LoVo (cell line): ENCODE data around the gene CYP51A1.
"Not testable (repeated sequence)": the region's sequence is repeated elsewhere in the genome, so short reads cannot be mapped to it uniquely, and the experiment has no call there.

Experiments used
- DNase-seq: peaks from one replicate; pipeline ENCODE4 v3.0.0-alpha.2; 2016; ENCODE audit warnings: low spot score

CYP51A1 gene

GRCh38 chr7:92131093-92131492 lies 3.2 kb downstream of the CYP51A1 start:
- no peak for DNase-seq

DNA sequence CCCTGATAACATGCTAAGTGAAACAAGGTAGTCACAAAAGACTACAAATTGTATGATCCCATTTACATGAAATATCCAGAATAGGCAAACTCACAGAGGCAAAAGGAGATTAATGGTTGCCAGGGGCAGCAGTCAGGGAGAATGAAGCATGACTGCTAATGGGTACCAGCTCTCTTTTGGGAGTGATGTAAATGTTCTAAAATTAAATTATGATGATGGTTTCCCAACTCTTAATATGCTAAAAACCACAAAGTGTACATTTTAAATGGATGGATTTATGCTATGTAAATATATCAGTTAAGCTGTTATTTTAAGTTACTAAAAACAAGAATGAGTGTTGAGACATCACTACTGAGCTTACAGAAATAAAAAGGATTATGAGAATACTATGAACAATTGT lies 12.6 kb downstream of the CYP51A1 start:
- DNase-seq: no peak

- no peak for DNase-seq
These were observed 15.0 kb downstream of the CYP51A1 start for GRCh38 chr7:92119213-92119759.

- no peak for DNase-seq
These were observed 17.3 kb downstream of the CYP51A1 start for GRCh38 chr7:92116949-92117348.

GRCh38 chr7:92115821-92116220 lies 18.5 kb downstream of the CYP51A1 start:
- DNase-seq: no peak

DNA sequence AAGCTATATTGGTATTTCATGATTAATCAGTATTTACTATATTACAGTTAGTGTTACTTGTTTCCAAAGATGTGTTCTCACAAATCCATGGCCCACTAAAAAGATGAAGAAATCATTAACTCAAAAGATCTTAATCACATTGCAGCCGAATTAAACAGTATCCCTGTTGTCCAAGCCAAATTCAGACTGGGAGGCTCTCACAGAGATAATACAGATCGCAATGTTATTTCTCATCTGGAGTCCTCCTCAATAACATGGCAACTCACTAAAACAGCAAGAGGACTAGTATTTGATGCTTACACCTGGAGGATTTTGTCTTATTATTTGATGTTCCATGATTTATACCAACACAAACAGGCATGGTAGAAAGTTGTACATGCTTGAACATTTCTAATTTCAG lies 23.4 kb downstream of the CYP51A1 start:
- DNase-seq: no peak

DNA sequence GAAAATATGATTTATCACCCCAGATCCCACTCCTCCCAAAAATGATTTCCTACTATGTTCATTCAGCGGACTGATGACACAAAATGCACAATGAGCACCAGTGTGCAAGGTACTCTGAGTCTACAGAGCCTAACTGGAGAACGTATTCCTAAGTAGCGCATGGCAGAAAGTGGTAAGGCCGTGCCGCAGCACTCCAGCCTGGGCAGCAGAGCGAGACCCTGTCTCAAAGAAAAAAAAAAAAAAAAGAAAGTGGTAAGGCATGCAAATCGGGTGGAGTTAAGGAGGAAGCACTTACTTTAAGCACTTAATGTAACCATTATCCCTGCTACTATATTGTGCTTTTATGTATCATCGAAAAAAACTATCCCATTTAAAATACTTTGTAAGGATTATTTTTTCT lies 25.5 kb downstream of the CYP51A1 start:
- no peak for DNase-seq

GRCh38 chr7:92102862-92103261 lies 31.4 kb downstream of the CYP51A1 start:
- DNase-seq: not testable (repeated sequence)

DNA sequence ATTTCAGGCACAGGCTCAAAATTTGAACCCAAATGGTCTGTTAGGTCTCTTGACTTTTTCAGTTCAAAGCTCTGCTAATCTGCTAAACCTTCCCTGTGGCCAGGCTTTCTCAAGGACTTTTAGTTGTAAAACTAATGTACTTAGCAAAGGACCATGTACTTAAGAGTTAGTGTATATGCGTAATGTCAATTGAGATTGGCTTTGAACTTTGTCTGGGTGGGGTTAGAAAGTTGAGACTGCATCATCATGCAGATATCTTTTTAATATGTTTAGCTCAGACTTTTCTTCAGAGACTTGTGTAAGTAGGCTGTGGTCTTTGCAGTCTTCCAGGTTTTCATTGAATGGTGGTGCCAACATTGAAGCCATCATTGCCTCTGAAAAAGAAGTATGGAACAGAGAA lies 33.7 kb downstream of the CYP51A1 start:
- DNase-seq: no peak

DNA sequence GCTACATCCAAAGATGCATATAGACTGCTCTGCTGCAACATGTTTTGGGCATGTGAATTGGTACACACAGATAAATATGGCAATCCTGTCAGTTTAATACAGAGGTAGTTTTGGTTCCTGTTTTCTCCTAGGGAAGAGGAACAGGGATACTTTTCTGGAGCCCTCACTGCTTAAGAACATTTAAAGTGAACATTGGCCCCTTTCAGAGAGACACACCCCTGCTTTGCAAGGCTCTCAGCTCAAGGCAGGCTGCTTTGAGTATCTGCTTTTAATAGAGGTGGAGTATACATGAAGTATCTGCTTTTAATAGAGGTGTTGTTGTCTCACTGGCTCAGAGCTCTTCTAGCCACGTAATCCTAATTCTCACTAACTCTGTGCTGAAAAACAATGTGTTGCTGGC lies 38.9 kb downstream of the CYP51A1 start:
- DNase-seq: no peak

GRCh38 chr7:92092210-92092609 lies 42.1 kb downstream of the CYP51A1 start:
- DNase-seq: no peak

- DNase-seq: no peak
These were observed 46.0 kb downstream of the CYP51A1 start for GRCh38 chr7:92088266-92088665.

DNA sequence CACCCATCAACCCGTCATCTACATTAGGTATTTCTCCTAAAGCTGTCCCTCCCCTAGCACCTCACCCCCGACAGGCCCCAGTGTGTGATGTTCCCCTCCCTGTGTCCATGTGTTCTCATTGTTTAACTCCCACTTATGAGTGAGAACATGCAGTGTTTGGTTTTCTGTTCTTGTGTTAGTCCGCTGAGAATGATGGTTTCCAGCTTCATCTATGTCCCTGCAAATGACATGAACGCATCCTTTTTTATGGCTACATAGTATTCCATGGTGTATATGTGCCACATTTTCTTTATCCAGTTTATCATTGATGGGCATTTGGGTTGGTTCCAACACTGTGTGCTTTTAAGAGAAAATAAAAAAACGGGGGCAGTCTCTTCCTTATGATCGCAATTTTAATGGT lies 50.4 kb downstream of the CYP51A1 start:
- DNase-seq: not testable (repeated sequence)

- DNase-seq: peak; percentile 54
These were observed 57.8 kb downstream of the CYP51A1 start for GRCh38 chr7:92076509-92076908.

DNA sequence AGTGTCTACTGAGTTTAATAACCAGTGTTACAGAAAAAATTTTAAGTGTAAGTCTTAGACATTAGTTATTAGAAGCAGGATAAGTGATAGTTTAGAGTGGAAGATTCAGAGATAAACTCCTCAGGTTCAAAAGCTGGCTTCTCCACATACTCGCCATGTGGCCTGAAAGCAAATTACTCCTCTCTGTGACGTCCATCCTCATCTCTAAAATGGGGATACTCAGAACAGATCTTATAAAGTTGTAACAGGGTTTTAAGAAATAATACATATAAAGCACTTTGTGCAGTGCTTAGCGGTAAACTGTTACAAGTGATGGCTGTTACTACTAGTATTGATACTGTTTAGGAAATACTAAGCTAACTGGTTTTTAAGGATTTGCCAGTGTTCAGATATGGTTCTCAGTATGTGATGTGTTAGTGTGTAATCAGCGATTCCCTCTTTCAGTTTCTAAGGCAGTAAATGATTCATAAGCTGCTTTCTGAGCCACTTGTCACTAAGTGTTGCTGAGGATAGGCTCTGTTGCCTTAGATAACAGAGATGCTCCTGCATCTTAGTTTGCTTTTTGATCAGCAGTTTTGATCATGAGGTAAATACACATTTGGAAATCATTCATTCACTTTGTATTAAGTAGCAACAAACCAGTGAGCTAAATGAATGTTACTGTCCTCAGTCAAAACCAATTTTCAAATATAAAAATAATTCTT lies 58.7 kb downstream of the CYP51A1 start:
- peak; percentile 23 for DNase-seq

DNA sequence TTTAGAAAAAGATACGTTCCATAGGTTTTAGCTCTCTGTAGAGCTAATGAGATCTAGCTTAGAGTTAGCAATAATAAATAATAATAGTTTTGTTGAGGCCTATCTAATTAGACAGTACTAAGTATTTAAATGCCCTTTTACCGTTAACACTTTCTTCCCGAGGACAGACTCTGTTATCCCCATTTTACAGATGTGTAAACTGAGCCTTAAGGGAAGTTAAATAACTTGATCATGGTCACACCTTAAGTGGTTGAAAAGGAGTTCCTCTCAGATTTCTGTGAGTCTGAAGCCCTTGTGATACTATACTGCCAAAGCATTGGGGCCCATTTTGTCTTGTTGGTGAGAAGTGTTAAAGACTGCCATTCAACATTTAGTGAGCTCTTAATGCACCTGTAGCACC lies 61.6 kb downstream of the CYP51A1 start:
- DNase-seq: no peak

- DNase-seq: no peak
These were observed 62.2 kb downstream of the CYP51A1 start for GRCh38 chr7:92072121-92072520.

GRCh38 chr7:92071032-92071431 lies 63.2 kb downstream of the CYP51A1 start:
- DNase-seq: no peak

GRCh38 chr7:92064438-92065029 lies 69.7 kb downstream of the CYP51A1 start:
- peak; percentile 29 for DNase-seq
